ENCODE results near the gene TENM4. TPM values are rescaled to one million over a fixed set of nuclear protein-coding genes. Genes with fewer than 3 reads are reported as not detected.
A peak's percentile ranks its signal among the peaks of the same experiment; 100 is the strongest.

Gene TENM4
- total RNA-seq, 1 donor from 2014 or later = 5.1 TPM

DNA sequence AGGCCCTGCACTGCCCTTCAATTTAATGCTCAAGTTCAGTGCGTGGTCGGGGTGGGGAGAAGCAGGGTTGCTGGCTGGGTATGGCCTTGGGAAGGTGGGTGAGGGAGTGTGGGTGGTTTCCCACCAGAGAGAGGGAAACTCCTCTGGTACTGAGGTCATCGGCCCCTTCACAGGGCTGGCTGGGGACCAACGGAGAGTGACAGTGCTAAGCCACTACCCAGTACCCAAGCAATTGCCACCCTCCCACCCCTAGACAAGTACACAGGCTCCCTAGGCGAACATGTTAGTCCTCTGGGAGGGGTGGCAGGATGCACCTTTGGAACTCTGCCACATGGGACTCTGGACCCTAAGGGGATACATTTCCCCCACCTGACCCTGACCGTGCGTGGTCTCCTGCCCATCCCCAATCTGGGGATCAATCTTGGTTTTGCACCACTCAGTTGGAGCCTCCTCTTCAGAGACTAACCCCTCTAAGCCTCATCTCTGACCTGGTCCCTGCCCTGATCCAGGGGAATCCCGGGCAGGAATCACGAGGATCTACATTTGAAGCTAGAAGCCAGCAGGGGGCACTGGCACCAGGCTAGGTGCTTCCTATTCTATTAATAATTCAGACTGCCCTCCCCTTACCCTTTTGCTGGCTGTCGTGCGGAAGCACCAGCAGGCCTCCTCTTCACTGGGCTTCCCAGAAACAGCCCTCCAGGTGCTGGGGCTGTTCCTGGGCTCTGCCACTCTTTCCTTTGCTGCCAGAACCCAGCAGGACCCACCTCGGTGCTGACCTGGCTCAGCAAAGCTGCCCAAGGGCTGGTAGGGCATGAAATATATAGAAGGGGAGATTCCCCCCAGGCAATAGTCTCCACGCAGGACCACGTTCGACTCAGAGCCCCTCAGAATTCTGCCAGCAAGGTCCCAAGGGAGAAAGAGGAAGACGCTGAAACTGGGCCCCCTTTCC, 377.7 kb downstream of the TENM4 start:
- Histone ChIP-seq H3K36me3 (no peaks in the 10 kb centered on the region), H4K20me1 (ENCODE audit: low read depth) (no peaks in the 10 kb centered on the region), H3K27ac (no peak overlapping the region), H3K27me3 (no peaks in the 10 kb centered on the region), H3K4me1 (peaks cover 20% of the 10 kb centered on the region), H2AFZ (replicated peaks) (no peak overlapping the region), H3F3A (ENCODE audit: low read depth) (no peaks in the 10 kb centered on the region), H3K9ac (no peak overlapping the region), H3K4me2 (no peak overlapping the region), H3K9me3 (ENCODE audit: low read depth) (no peaks in the 10 kb centered on the region), H3K79me2 (ENCODE audit: low read depth) (no peaks in the 10 kb centered on the region), H3K4me3 (no peak overlapping the region)
- H3K27me3 Mint-ChIP-seq (ENCODE audit: insufficient read depth, low read depth) = peaks cover 3% of the 10 kb centered on the region
- no peaks in the 10 kb centered on the region for H3K36me3 Mint-ChIP-seq
- H3K4me1 Mint-ChIP-seq = peaks cover 49% of the 10 kb centered on the region
- peak; percentile 59 for DNase-seq (ENCODE audit: low spot score)
- TF ChIP-seq, protein P1, sequence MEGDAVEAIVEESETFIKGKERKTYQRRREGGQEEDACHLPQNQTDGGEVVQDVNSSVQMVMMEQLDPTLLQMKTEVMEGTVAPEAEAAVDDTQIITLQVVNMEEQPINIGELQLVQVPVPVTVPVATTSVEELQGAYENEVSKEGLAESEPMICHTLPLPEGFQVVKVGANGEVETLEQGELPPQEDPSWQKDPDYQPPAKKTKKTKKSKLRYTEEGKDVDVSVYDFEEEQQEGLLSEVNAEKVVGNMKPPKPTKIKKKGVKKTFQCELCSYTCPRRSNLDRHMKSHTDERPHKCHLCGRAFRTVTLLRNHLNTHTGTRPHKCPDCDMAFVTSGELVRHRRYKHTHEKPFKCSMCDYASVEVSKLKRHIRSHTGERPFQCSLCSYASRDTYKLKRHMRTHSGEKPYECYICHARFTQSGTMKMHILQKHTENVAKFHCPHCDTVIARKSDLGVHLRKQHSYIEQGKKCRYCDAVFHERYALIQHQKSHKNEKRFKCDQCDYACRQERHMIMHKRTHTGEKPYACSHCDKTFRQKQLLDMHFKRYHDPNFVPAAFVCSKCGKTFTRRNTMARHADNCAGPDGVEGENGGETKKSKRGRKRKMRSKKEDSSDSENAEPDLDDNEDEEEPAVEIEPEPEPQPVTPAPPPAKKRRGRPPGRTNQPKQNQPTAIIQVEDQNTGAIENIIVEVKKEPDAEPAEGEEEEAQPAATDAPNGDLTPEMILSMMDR (IDR thresholded peaks at IDR 0.05) = peak; percentile 61
- no peak for TF ChIP-seq EZH2phosphoT487 (IDR thresholded peaks at IDR 0.05)
- H3K9me3 Mint-ChIP-seq = no peaks in the 10 kb centered on the region
- H3K27ac Mint-ChIP-seq = no peak overlapping the region
- H3K4me3 Mint-ChIP-seq = no peak overlapping the region

DNA sequence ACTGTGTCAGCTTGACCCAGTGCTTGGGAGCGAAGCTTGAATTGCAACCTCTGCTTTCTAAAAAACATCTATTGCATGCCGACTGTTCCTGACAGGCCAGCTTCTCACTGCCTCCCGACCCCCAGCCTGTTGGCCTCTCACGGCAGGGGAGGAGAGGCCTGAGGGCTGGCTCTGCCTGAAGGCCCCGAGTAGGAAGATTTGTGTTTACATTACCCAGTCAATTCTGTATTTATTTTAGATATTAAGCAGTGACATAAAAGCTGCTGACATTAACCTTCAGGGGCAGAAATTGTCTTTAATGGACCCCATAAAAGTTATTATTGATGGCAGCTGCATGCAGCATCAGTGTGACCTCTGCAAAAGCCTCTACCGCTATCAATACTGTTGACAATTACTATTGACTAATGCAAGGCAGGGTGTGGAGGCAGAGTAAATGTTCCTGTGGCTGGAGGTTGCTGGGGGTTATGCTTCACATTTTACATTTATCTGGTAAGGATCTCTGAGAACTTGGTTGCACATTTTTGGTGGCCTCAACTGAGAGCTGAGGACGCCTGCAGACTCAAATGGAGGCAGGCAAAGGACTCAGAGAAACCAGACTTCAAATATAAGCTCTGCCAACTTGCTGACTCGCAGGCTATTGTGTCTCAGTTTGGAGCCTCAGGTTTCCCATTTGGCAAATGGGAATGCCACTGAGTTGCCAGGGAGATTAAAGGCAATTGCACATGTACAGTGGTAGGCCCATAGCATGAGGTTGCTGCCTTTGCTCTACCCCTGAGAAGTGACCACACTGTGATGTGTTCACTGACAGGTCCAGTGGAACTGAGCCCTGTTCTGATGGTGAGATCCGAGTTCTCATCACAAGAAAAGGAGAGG, 380.5 kb downstream of the TENM4 start:
- DNase-seq (ENCODE audit: low spot score) = no peak
- no peaks in the 10 kb centered on the region for H4K20me1 ChIP-seq (ENCODE audit: low read depth)
- Mint-ChIP-seq H3K4me3 (peak overlapping the region; percentile 61), H3K27ac (peak overlapping the region; percentile 64), H3K4me1 (peaks cover 44% of the 10 kb centered on the region), H3K36me3 (peaks cover 6% of the 10 kb centered on the region), H3K27me3 (ENCODE audit: insufficient read depth, low read depth) (peaks cover 7% of the 10 kb centered on the region), H3K9me3 (no peaks in the 10 kb centered on the region)
- no peak overlapping the region for H3K27ac ChIP-seq
- peak overlapping the region; percentile 14 for H2AFZ ChIP-seq (replicated peaks)
- TF ChIP-seq EZH2 (IDR thresholded peaks at IDR 0.05) = no peak
- TF ChIP-seq, protein P1 (IDR thresholded peaks at IDR 0.05) = no peak
- no peak for TF ChIP-seq EZH2phosphoT487 (IDR thresholded peaks at IDR 0.05)
- no peaks in the 10 kb centered on the region for H3K79me2 ChIP-seq (ENCODE audit: low read depth)
- no peaks in the 10 kb centered on the region for H3K36me3 ChIP-seq
- no peaks in the 10 kb centered on the region for H3F3A ChIP-seq (ENCODE audit: low read depth)
- H3K9ac ChIP-seq = no peak overlapping the region
- H3K4me2 ChIP-seq = peak overlapping the region; percentile 34
- peaks cover 20% of the 10 kb centered on the region for H3K4me1 ChIP-seq
- no peaks in the 10 kb centered on the region for H3K27me3 ChIP-seq
- H3K9me3 ChIP-seq (ENCODE audit: low read depth) = no peaks in the 10 kb centered on the region
- no peak overlapping the region for H3K4me3 ChIP-seq

DNA sequence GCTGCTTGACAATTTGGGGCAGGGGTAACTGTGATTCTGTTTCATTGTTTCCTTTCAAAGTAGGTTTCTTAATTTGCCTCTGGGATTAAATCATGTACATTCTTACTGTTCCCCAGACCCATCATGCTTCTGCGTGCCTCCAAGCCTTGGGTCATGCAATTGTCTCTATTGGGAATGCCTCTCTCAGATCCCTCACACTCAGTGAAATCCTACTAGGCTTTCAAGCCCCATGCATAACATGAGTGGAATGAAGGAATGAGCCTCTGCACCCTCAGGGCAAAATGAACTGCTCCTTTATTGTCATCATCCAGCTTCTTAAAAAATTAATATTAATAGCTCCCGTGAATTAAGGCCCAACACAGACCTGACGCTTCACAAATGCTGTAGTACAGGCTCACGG, 381.7 kb downstream of the TENM4 start:
- H2AFZ ChIP-seq (replicated peaks) = no peak overlapping the region
- Mint-ChIP-seq H3K4me1 (peaks cover 36% of the 10 kb centered on the region), H3K27me3 (ENCODE audit: insufficient read depth, low read depth) (peaks cover 7% of the 10 kb centered on the region), H3K36me3 (peaks cover 6% of the 10 kb centered on the region), H3K27ac (no peak overlapping the region), H3K4me3 (no peak overlapping the region), H3K9me3 (no peaks in the 10 kb centered on the region)
- peak overlapping the region; percentile 3 for H3K4me2 ChIP-seq
- H3K79me2 ChIP-seq (ENCODE audit: low read depth) = no peaks in the 10 kb centered on the region
- H3K4me3 ChIP-seq = no peak overlapping the region
- H3K27ac ChIP-seq = no peak overlapping the region
- no peak overlapping the region for H3K9ac ChIP-seq
- H3K36me3 ChIP-seq = no peaks in the 10 kb centered on the region
- no peak for DNase-seq (ENCODE audit: low spot score)
- no peaks in the 10 kb centered on the region for H3K27me3 ChIP-seq
- no peaks in the 10 kb centered on the region for H4K20me1 ChIP-seq (ENCODE audit: low read depth)
- no peaks in the 10 kb centered on the region for H3K9me3 ChIP-seq (ENCODE audit: low read depth)
- H3K4me1 ChIP-seq = peaks cover 20% of the 10 kb centered on the region
- TF ChIP-seq, protein P1 (IDR thresholded peaks at IDR 0.05) = no peak
- TF ChIP-seq EZH2 (IDR thresholded peaks at IDR 0.05) = no peak
- no peak for TF ChIP-seq EZH2phosphoT487 (IDR thresholded peaks at IDR 0.05)
- no peaks in the 10 kb centered on the region for H3F3A ChIP-seq (ENCODE audit: low read depth)

Data from neural progenitor cell (in vitro differentiated cells).